GM12872 (cell line): ENCODE measurements around the gene TTC33.

Source experiments
- CTCF ChIP-seq: IDR thresholded peaks from 3 replicates; pipeline ENCODE4 v1.5.1; 2011; ENCODE audit warnings: low read depth, mild to moderate bottlenecking, low read length, moderate library complexity; ENCODE audit not compliant: insufficient read depth

Gene TTC33

GRCh38 chr5:40656766-40657165, 99.0 kb downstream of the TTC33 start:
- TF ChIP-seq CTCF, result no peak

GRCh38 chr5:40655138-40655537, 100.6 kb downstream of the TTC33 start:
- TF ChIP-seq CTCF, result no peak

GRCh38 chr5:40654377-40654991, 101.3 kb downstream of the TTC33 start:
- TF ChIP-seq CTCF, result no peak

- TF ChIP-seq CTCF, result no peak
Observed at GRCh38 chr5:40653221-40654022, 102.3 kb downstream of the TTC33 start.

GRCh38 chr5:40652441-40653220, 103.1 kb downstream of the TTC33 start:
- no peak for TF ChIP-seq CTCF

GRCh38 chr5:40651201-40651600, 104.6 kb downstream of the TTC33 start:
- TF ChIP-seq CTCF, result no peak

GRCh38 chr5:40649463-40650030, 106.2 kb downstream of the TTC33 start:
- TF ChIP-seq CTCF, result no peak
